Fibroblast of villous mesenchyme (primary cell): ENCODE measurements around the gene PAPPA. TPM values are rescaled to one million over a fixed set of nuclear protein-coding genes. Genes with fewer than 3 reads are reported as not detected.

ENCODE experiments used
- DNase-seq: peaks from one replicate; pipeline ENCODE4 v3.0.0-alpha.2; 2010; ENCODE audit warnings: low read depth
- H3K4me3 ChIP-seq: 2 replicates; pipeline ENCODE4 v1.5.1; 2011; ENCODE audit warnings: low read depth, mild to moderate bottlenecking, low read length
- total RNA-seq: library from RNA; depleted of rRNA; stranded (reverse); fragments of >200 nt; gene quantifications from 2 replicates; pipeline ENCODE4 v1.2.3, GENCODE V29; 2012
- TF ChIP-seq, protein P1 (sequence below): IDR thresholded peaks from 2 replicates; pipeline ENCODE4 v1.5.1; 2012; ENCODE audit warnings: low read depth, mild to moderate bottlenecking, low read length; ENCODE audit not compliant: insufficient read depth

Gene PAPPA
- total RNA-seq, 1 donor: 104 TPM

- TF ChIP-seq, protein P1, sequence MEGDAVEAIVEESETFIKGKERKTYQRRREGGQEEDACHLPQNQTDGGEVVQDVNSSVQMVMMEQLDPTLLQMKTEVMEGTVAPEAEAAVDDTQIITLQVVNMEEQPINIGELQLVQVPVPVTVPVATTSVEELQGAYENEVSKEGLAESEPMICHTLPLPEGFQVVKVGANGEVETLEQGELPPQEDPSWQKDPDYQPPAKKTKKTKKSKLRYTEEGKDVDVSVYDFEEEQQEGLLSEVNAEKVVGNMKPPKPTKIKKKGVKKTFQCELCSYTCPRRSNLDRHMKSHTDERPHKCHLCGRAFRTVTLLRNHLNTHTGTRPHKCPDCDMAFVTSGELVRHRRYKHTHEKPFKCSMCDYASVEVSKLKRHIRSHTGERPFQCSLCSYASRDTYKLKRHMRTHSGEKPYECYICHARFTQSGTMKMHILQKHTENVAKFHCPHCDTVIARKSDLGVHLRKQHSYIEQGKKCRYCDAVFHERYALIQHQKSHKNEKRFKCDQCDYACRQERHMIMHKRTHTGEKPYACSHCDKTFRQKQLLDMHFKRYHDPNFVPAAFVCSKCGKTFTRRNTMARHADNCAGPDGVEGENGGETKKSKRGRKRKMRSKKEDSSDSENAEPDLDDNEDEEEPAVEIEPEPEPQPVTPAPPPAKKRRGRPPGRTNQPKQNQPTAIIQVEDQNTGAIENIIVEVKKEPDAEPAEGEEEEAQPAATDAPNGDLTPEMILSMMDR: no peak
- DNase-seq: no peak
- H3K4me3 ChIP-seq: no peak overlapping the region
Measured at GRCh38 chr9:116123171-116123570, 30.4 kb upstream of the PAPPA start.

- H3K4me3 ChIP-seq: no peak overlapping the region
- DNase-seq: peak; percentile 66
- TF ChIP-seq, protein P1: no peak
Measured at GRCh38 chr9:116124472-116125040, 29.0 kb upstream of the PAPPA start.

GRCh38 chr9:116133163-116133562 is 20.4 kb upstream of the PAPPA start:
- no peak overlapping the region for H3K4me3 ChIP-seq
- TF ChIP-seq, protein P1: no peak
- no peak for DNase-seq

DNA sequence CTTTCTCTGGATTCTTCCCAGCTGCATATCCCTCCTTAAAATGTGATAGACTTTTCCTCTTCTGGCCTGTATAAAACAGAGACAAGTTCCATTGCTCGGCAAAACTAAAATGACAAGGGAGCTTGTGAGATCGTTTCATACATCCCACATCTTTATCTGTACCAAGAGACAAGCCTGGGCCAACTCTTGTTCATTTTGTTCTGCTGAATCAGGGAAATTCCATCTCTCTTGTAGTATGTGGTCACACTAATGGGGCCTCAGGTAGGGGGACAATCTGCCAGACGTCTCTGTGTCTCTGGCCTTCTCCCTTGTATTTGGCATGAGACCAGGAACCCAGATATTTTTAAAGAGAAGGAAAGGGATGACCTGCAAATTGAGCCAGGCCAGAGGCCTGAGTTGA is 18.6 kb upstream of the PAPPA start:
- TF ChIP-seq, protein P1: no peak
- H3K4me3 ChIP-seq: no peak overlapping the region
- DNase-seq: no peak

DNA sequence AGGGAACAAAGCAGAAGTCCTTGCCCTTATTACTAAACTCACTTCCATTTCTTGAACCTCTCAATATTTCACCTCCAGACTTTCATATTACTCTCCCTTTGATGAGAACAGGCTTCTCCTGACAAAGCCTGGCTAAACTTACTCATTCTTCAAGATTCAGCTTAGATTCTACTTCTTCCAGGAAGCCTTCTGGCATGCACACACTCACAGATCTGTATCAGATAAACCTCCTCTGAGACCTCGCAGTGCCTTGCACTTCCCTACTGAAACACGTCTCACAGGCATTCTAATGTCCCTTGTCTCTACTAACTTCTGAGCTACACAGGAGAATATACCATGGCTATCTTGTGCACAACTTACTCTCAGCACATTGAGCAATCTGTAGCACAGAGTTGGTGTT is 16.6 kb upstream of the PAPPA start:
- no peak for DNase-seq
- H3K4me3 ChIP-seq: no peak overlapping the region
- TF ChIP-seq, protein P1: no peak

- no peak overlapping the region for H3K4me3 ChIP-seq
- DNase-seq: no peak
- TF ChIP-seq, protein P1: no peak
Measured at GRCh38 chr9:116137581-116137980, 16.0 kb upstream of the PAPPA start.
